AG04450 (cell line): ENCODE measurements around the gene C5orf34. TPM values are rescaled to one million over a fixed set of nuclear protein-coding genes. Genes with fewer than 3 reads are reported as not detected.

Experiments used
- CTCF ChIA-PET: fragments of 300-600, 350-600 bp; formaldehyde crosslinking; extraction: SDS; loops from one replicate; lab custom pipeline; 2022; ENCODE audit warnings: antibody characterized with exemption, inconsistent platforms; lab: Charles Lee
- POLR2A ChIA-PET: fragments of 350-600 bp; formaldehyde crosslinking; extraction: SDS; loops from one replicate; lab custom pipeline; 2021; ENCODE audit warnings: antibody characterized with exemption, inconsistent platforms; lab: Yijun Ruan, JAX
- DNase-seq: peaks from one replicate; pipeline ENCODE4 v3.0.0-alpha.2; 2011; ENCODE audit warnings: low read depth, low spot score
- H3K27ac ChIP-seq: one replicate; pipeline ENCODE4 v1.5.1; 2012; ENCODE audit warnings: low read depth, low read length, control low read depth
- H3K27me3 ChIP-seq: one replicate; pipeline ENCODE4 v1.6.0; 2012; ENCODE audit warnings: low read length; ENCODE audit not compliant: control insufficient read depth, insufficient read depth
- H3K4me3 ChIP-seq: 2 replicates; pipeline ENCODE4 v1.5.1; 2011; ENCODE audit warnings: mild to moderate bottlenecking, low read depth, low read length, control low read depth
- H3K9me3 ChIP-seq: 2 replicates; pipeline ENCODE4 v1.5.1; 2012; ENCODE audit warnings: low read length; ENCODE audit not compliant: control insufficient read depth, insufficient read depth
- CTCF ChIP-seq: IDR thresholded peaks from 2 replicates; pipeline ENCODE4 v1.5.1; 2011; ENCODE audit warnings: low read depth, low read length, control low read depth, inconsistent platforms
- polyA plus RNA-seq: library from polyadenylated mRNA; depleted of rRNA; stranded (reverse); fragments of >200 nt; gene quantifications from 2 replicates; pipeline ENCODE4 v1.2.3, GENCODE V29; 2011

Gene C5orf34
- polyA plus RNA-seq, 1 experiment, result 3.5 TPM

GRCh38 chr5:43498581-43498980, 16.4 kb downstream of the C5orf34 start:
- POLR2A ChIA-PET, result no interaction called here
- Histone ChIP-seq H3K27ac (no peak overlapping the region), H3K27me3 (no peaks in the 10 kb centered on the region), H3K4me3 (no peak overlapping the region), H3K9me3 (no peaks in the 10 kb centered on the region)
- DNase-seq, result no peak
- CTCF ChIA-PET, result interaction anchor here (1.4 to 1.5 kb wide), 2 partner anchors 13 to 15 kb away, joined by 4 to 6 read pairs; partner anchors contain the start of gene TMEM267
- no peak for TF ChIP-seq CTCF

GRCh38 chr5:43497311-43498104, 17.4 kb downstream of the C5orf34 start:
- DNase-seq, result no peak
- CTCF ChIA-PET, result interaction anchor here (1.8 kb wide), 1 partner anchor 13 kb away, joined by 5 read pairs; no protein-coding TSS in a partner anchor
- Histone ChIP-seq H3K9me3 (no peaks in the 10 kb centered on the region), H3K4me3 (no peak overlapping the region), H3K27ac (no peak overlapping the region), H3K27me3 (no peaks in the 10 kb centered on the region)
- no peak for TF ChIP-seq CTCF
- POLR2A ChIA-PET, result no interaction called here

- H3K27ac ChIP-seq, result no peak overlapping the region
- no peak for DNase-seq
- TF ChIP-seq CTCF, result no peak
- no peaks in the 10 kb centered on the region for H3K27me3 ChIP-seq
- ChIA-PET POLR2A (no interaction called here), CTCF (no interaction called here)
- H3K9me3 ChIP-seq, result no peaks in the 10 kb centered on the region
- H3K4me3 ChIP-seq, result no peak overlapping the region
Observed at GRCh38 chr5:43491326-43491725, 23.6 kb downstream of the C5orf34 start.

- ChIA-PET POLR2A (no interaction called here), CTCF (interaction anchor here (0.8 to 1.3 kb wide), 3 partner anchors 13 to 380 kb away, joined by 3 to 5 read pairs (median 4); no protein-coding TSS in a partner anchor)
- Histone ChIP-seq H3K4me3 (no peak overlapping the region), H3K9me3 (no peaks in the 10 kb centered on the region), H3K27me3 (no peaks in the 10 kb centered on the region), H3K27ac (no peak overlapping the region)
- DNase-seq, result no peak
- TF ChIP-seq CTCF, result no peak
Observed at GRCh38 chr5:43486353-43486752, 28.6 kb downstream of the C5orf34 start.

- DNase-seq, result no peak
- POLR2A ChIA-PET, result interaction anchor here (2.1 kb wide), 1 partner anchor 364 kb away, joined by 15 read pairs; the partner anchor contains the start of gene ZNF131
- Histone ChIP-seq H3K27ac (no peak overlapping the region), H3K27me3 (no peaks in the 10 kb centered on the region), H3K9me3 (no peaks in the 10 kb centered on the region), H3K4me3 (no peak overlapping the region)
- CTCF ChIA-PET, result interaction anchor here (0.6 to 2.8 kb wide), 13 partner anchors 10 to 948 kb away, joined by 3 to 18 read pairs (median 5); partner anchors contain the start of gene NNT
- TF ChIP-seq CTCF, result no peak
Observed at GRCh38 chr5:43485406-43485805, 29.5 kb downstream of the C5orf34 start.
